ENCODE data around the gene CIROP.

DNA sequence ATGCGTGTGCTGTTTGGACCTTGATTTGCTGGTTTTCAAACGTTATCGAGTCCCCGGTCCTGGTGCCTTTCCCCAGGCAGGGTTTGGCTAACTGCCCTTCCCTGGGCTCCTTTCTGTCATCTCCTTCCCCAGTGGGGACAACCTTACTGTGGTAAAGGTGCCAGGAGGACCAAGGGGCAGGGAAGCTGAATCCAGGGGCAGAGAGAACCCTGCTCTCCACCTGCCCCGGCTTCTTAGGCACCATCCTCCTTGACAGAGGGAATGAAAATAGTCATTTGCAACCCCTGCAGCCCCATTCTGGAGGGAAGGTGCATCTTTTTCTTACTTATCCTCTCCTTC is 9.3 kb upstream of the CIROP start:
- TF ChIP-seq ZBTB43 (CRISPR knock-in tag; IDR thresholded peaks at IDR 0.05) (no peak), PREB (CRISPR knock-in tag; IDR thresholded peaks at IDR 0.05; ENCODE audit: borderline replicate concordance) (no peak), AFF4 (CRISPR knock-in tag; IDR thresholded peaks at IDR 0.05; ENCODE audit: borderline replicate concordance) (no peak), NR1H2 (CRISPR knock-in tag; IDR thresholded peaks at IDR 0.05) (no peak), MXD4 (CRISPR knock-in tag; IDR thresholded peaks at IDR 0.05; ENCODE audit: borderline replicate concordance) (no peak)
- TF ChIP-seq, protein P1, sequence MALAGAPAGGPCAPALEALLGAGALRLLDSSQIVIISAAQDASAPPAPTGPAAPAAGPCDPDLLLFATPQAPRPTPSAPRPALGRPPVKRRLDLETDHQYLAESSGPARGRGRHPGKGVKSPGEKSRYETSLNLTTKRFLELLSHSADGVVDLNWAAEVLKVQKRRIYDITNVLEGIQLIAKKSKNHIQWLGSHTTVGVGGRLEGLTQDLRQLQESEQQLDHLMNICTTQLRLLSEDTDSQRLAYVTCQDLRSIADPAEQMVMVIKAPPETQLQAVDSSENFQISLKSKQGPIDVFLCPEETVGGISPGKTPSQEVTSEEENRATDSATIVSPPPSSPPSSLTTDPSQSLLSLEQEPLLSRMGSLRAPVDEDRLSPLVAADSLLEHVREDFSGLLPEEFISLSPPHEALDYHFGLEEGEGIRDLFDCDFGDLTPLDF (CRISPR knock-in tag; IDR thresholded peaks at IDR 0.05) = no peak
- TF ChIP-seq, protein P2, sequence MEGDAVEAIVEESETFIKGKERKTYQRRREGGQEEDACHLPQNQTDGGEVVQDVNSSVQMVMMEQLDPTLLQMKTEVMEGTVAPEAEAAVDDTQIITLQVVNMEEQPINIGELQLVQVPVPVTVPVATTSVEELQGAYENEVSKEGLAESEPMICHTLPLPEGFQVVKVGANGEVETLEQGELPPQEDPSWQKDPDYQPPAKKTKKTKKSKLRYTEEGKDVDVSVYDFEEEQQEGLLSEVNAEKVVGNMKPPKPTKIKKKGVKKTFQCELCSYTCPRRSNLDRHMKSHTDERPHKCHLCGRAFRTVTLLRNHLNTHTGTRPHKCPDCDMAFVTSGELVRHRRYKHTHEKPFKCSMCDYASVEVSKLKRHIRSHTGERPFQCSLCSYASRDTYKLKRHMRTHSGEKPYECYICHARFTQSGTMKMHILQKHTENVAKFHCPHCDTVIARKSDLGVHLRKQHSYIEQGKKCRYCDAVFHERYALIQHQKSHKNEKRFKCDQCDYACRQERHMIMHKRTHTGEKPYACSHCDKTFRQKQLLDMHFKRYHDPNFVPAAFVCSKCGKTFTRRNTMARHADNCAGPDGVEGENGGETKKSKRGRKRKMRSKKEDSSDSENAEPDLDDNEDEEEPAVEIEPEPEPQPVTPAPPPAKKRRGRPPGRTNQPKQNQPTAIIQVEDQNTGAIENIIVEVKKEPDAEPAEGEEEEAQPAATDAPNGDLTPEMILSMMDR (IDR thresholded peaks at IDR 0.05) = no peak

All from WTC11 (cell line).